HG03521 (cell line): ENCODE results near the gene AMELX.

ENCODE experiments used
- ATAC-seq: cut with Tn5 transposase; IDR thresholded peaks from one replicate; pipeline ENCODE4 v1.9.1; 2021; ENCODE audit warnings: mild to moderate bottlenecking, moderate library complexity; ENCODE audit not compliant: unreplicated experiment

Gene AMELX

DNA sequence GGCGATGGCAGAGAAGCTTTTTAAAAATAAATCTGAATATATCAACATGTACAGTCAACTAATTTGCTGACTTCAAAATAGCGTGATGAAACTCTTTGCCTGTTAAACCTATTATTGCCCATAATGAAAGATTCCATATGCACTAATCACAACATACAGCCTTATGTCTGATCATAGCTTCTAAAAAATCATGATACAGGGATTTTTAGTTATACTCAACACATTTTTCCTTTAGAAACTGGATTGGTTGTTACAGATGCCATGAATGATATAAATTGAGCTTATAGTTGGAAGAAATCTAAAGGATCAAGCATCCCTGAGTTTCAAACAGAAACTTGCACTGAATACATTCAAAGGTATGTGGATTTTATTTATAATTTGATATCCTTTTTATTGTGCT lies at the start of gene AMELX:
AMELX (plus strand) TSS at position 301 of the 400 bp plus-strand sequence. CDS start 1,376 bp downstream, outside the sequence.
- ATAC-seq, result no peak

DNA sequence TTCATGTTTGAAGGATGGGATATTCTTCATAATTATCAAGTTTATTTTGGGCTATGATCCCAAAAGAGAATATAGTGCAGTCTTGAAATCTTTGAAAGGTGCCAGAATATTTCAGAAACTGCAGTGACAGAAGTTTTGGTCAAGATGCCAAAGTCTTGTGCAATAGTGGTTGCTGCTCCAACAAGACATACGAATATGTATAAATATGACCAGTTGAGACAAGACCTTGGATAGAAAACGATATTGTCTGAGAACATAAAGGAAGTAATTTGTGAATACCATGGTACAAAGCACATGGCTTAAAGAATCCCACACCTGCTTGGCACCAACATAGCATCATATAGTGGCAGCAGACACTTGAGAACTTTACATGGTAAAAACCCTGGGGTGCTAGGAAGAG lies 48.6 kb upstream of the AMELX start:
- no peak for ATAC-seq

DNA sequence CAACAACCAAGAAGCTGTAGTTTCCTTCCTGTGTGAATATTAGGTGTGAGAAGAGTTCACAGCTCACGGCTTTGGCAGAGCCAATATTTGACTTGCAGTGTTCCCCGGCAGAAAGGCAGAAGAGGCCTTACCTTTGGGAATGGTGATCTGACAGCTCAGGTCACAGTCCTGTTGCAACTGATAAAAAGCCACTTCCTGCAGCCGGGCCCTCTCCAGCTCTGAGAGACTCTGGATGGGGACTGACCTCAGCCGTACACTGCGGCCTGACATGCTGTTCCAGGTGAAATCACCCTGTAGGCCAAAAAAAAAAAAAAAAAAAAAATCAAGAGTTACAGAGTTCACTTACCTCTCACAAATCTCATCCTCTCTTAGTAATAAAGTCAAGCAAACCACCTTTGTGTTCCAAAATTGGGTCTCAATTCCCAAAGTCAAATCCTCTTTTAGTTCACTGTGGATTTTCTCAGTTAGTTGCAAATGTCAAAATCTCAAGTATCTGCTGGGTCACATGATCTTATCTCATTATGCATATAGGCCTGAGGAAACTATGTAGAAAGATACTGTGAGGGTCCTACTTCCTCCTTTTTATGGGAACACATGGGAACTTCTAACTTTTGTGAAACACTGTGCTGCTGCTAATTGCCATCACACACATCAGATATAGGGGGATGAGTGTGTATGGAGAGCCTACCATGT lies 38.6 kb upstream of the AMELX start:
- no peak for ATAC-seq

DNA sequence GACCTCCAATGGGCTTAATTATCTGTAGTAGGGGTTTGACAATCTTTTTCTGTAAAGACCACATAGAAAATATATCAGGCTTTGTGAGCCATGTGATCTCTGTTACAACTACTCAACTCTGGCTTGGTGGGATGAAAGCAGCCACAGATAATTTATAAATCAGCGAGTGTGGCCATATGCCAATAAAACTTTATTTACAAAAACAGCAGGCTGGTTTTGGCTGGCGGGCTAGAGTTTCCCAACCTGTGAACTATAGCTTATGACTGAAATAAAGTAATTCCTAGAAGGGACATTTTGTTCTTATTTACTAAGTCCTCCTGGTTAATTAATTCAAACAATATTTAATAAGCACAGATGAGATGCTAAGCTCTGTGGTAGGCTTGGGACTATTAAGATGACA lies 35.9 kb upstream of the AMELX start:
- no peak for ATAC-seq

DNA sequence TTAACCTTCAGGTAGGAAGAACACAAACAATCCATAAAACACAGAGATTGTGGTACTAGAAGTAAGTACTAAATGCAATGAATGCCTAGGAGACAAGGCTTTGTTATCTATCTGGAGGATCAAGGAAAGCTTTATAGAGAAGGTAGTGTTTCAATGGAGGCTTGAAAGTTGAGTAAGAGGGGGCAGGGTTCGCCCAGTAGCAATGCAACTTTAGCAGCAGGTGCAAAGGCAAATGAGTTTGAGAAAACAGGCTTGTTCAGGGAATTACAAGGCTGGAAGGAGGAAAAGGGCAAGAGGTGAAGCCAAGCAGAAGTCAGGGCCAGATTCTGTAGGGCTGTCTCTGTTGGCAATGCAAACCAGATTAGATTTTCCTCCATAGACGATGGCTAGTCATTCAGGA lies 35.5 kb upstream of the AMELX start:
- ATAC-seq, result no peak

DNA sequence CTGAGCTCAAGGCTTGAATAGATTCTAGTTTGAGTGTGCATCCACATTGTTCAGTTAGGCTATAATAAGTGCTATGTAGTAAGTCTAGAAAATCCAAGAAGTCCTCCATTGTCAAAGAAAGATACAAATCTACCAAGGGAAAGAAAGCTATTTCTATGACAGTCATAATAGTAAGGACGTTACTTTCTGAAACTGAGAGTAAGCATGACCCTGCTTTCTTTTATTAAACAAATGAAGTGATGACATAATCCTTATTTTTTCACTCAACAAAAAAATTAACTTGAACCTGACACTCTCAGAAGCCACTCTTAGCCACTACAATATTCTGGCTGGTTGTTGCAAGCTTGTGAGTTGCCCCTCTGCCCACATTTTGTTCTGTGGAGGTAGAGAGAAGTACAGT lies 33.8 kb upstream of the AMELX start:
- ATAC-seq, result no peak

DNA sequence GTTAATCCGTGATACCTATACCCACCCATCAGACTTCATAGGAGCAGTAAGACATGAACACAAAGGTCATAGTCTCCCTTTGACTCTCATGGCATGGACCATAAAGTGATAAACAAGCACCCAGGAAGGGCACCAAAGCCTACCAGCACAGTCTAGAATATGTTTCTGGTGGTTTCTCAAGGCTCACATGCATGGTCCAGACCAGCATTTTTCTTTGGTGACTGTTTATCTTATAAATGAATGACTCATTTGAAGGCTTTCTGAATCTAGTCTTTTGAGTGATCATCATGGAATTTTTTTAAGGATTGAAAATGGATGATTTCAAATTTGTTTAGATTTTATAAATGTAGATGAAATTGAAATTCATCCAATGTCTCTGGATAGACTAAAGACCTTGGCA lies 32.0 kb upstream of the AMELX start:
- ATAC-seq, result no peak

DNA sequence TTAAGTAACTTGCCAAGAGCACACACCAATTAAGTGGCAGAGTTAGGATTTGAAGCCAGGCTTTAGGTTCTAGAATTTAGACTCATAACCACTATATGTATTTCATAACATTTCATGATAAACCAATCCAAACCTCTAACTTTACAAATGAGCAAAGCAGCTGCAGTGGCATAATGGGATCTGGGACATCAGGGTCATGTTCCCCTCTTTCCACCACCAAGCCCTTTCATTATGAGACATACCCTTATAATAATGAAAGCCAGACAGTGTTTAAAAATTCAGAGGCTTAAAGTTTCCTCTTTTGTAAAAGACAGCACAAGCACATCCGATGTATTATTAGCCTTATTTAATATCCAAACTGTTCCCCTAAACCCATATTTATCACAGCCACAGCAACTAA lies 28.3 kb upstream of the AMELX start:
- ATAC-seq, result no peak

DNA sequence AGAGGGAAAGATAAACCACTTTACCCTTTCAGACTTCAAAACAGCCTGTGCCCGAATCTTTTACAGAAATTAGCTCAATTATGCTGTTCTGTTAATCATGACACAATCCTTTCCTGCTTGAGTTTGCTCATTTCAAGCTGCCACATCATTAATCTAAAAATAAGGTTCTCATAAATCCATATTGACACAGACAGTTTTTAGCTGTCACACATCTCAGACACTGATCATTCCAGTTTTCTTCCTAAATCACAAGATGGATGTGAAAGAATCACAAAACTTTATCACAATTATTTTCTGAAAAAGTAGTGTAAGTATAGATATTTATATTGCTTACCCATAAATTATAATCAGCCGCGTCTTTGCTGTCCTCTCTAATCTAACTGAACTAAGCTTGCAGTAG lies 27.9 kb upstream of the AMELX start:
- no peak for ATAC-seq

DNA sequence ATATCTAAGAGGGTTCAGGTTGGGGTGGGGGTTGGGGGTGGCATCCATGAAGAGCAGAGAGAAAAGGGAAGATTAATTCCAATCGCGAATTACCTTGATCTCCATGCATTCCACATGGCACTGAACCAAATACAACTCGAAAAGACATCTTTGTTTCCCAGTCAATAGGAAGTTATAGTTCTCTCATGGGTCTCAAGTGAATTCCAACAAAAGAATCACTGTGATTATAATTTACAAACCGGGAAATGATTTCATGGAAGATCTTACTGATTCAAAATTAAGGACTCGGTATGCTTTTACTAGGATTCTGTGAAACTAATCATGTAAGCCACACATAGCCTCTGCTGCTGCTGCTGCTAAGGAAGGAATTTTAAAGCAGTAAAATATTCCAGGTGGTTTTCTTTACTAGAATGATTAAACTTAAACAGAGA lies 26.6 kb upstream of the AMELX start:
- no peak for ATAC-seq

DNA sequence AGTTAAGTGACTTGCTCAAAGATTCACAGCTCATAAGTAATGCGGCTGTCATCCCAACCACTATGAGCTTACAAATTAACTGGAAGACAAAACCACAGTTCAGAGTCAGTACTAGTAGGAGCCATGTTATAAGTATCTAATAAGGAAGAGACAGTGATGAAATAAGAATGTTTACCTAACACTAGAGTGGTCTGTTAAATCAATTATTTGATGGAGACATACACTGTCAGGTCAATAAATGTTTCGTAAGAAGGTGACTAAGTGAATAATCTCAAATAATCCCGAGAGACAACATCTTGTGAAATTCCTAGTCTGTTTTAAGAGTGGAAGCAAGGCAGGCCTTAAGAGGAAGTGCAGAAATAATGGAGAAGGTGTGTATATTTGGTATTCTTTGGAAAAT lies 25.8 kb upstream of the AMELX start:
- no peak for ATAC-seq

DNA sequence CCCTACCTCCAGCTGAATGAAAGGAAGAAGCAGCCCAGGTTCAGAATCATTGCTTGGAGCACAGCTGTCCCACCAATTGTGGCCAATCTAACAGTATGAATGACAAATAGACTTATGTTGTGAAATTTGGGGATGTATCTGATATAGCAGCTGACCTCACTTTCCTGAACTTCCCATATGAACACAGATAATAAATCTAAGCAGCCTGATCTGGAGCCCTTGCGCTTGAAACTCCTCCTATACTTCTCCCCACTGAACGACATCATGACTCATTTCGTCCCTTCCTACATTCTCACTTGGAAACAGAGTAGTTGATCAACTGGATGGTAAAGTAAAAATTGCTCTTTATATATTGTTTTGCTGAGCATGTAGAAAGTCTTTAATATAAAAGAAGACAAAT lies 24.2 kb upstream of the AMELX start:
- ATAC-seq, result no peak

DNA sequence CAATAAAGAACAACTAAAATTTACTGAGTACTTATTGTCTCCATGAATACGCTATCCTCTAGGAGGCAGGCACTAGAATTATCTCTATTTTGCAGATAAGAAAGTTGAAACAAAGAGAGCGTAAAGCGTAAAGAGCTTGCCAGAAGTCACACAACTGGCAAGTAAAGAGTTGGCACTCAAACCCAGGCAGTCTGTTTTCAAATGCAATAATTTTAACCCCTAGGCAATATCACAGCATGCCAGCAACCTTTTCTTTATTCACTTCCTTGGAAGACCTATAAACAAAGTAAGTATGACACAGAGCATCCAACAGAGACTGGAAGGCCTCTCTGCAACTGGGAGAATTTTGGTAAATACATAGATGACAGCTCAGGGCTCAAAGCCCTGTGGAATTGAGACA lies 23.2 kb upstream of the AMELX start:
- ATAC-seq, result no peak

DNA sequence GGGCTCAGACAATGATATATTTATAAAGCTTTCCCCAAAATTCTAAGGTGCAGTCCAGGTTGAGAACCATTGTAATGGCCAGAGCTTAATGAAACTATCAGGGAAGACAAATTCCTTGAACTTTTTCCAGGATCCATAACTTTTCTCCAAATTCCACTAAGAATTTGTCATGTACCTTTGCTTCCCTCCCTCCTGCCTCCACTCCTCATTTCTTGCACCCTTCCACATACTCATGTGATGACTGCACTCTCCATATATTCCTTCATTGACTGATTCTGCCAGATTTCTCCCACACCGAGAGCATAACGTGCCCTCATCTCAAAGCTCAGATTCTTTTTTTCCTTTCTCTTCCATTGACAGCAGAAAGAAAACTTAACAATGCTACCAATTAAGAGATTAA lies 20.9 kb upstream of the AMELX start:
- ATAC-seq, result no peak

DNA sequence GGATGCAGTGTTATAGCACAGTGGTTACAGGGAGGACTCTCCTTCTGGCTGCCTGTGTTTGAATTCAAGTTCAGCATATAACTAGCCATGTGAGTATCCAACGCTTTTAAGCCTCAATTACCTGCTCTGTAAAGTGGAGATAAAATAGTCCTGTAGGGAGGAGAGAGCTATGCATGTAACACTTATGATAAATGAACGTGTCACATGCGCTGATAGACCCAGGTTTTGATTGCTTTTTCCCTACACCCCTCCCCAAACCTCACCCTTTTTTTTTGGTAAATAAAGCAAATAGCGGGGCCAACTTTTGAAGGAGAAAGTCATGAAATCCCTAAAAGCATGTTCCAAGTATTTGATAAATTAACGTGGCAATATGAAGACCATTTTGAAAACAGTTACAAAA lies 20.4 kb upstream of the AMELX start:
- no peak for ATAC-seq

DNA sequence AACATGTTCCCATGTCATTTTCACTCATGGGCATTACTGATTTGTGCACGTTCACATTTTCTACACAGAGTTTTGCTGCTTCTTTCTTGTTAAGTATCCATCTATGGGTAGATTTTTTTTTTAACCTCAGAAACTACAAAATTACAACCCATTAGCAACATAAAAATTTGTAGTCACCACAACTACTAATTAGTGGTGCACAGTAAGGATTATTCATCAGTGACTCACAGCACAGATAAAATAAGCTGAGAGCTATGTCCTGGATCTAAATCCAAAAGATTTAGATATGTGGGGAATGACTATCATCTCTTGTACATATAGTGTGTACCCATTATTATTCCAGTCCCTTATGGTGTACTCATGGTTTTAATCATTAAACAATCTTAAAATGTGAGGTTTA lies 19.7 kb upstream of the AMELX start:
- no peak for ATAC-seq

DNA sequence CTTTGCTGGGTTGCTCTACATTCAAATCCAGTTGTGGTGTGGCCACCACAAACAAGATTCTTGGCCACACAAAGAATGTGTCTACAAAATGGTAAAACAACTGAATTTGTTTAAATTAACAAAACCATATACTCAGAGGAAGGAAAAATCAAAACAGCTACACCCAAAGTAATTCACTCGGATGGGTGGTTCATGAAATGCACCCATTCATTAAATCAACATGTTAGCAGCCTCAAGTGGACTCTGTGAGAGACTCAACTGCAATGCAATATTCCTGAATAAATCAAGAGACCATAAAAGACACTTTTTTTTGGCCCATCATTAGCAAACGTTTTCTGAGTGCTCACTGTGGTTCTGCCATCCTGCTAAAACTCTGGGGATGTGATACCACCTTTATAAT lies 11.2 kb upstream of the AMELX start:
- ATAC-seq, result no peak

DNA sequence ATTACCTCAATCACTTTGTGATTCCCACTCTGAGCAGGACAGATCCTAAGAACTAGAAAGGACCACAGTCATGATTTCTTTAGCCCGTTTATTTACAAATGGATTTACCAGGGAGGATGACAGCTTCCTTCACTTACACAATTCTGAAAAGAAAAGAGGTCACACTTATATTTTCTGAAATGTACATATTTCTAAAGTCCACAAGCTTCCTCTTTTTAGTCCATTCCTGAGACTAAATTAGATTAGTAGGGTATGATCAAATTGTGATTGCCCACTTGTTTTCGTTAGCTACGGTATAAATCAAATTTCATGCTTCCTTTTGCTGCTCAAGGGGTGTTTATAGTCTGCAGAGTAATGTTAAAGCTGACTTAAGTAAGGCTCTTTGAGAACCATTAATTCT lies 7.6 kb upstream of the AMELX start:
- ATAC-seq, result no peak

DNA sequence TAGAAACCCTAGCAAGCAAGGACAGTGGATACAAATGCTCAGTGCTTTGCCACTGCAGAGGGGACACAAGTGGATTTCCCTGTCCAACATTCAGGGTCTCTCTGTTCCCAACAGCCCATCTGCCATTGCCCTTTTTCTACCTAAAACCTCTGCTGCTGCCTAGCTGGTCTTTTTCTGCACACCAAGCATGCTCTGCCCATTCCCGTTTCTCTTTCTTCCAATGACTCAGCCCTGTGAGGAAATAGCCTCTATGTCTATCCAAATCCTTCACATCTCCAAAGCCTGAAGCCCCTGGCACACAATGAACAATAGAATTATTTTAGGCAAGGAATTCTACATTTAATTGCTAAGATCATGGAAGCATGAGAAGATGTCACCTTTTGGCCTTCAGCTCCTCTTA lies 5.7 kb upstream of the AMELX start:
- no peak for ATAC-seq

DNA sequence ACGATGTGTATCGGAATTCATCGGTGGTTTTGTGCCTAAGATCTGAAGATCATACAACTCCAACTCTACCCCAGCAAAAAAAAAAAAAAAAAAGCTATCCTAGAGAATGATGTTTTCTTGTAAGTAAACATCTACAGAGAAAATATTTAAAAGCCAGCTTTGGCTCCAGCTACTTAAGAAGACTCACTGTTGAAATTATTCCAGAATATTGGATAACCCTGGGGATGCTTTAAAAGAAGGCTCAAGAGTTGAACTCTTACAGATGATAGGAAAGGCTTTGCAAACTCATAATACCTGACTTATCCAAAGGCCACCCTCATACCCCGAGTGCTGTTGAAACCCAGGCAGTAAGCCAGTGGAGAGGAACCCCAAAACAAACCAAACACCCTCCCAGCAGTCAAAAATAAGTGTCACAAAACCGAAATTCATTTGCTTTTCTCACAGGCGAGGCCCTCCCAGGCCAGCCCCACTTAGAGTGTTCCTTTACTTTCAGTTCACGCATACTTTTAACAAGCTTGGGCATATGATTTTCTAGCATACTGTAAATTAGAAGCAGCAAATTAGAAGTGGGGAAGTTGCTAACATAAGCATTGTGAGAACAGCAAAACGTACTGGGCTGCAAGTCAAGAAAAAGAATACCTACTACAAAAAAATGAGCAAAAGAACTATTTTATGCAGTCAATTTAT lies 2.7 kb upstream of the AMELX start:
- no peak for ATAC-seq

DNA sequence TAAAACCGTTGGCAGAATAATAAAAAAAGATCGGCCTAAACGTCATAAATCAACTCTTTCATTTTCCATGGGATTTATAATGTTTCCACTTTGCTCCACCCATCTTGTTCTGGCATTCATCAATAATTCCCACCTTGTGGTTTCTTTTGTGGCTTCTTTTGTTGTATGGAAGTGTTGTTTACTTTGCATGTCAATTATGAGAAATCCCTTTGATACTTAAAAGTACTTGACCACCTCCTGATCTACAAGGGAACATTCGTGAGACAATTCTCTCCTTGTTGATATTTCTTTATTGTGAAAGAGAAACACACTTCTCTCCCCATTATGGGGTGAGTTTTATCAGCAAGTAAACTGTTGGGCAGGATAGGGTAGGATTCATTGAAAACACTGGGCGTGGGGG lies 2.8 kb downstream of the AMELX start:
- no peak for ATAC-seq

DNA sequence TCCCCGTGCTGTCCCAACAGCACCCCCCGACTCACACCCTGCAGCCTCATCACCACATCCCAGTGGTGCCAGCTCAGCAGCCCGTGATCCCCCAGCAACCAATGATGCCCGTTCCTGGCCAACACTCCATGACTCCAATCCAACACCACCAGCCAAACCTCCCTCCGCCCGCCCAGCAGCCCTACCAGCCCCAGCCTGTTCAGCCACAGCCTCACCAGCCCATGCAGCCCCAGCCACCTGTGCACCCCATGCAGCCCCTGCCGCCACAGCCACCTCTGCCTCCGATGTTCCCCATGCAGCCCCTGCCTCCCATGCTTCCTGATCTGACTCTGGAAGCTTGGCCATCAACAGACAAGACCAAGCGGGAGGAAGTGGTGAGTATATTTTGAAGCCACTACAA lies 5.4 kb downstream of the AMELX start:
- ATAC-seq, result no peak

DNA sequence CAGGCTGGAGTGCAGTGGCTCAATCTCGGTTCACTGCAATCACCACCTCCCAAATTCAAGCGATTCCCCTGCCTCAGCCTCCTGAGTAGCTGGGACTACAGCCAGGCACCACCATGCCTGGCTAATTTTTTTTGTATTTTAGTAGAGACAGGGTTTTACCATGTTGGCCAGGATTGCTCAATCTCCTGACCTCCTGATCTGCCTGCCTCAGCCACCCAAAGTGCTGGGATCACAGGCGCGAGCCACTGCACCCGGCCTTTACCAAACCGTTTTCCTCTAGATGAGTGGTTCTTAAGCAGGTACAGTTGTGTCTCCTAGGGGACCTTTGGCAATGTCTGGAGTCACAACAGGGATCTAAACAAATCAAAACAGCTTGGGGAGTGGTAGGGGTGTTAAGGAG lies 11.6 kb downstream of the AMELX start:
- ATAC-seq, result no peak
